Mesothelial cell of epicardium (in vitro differentiated cells): ENCODE results near the gene ELL2. TPM values are rescaled to one million over a fixed set of nuclear protein-coding genes. Genes with fewer than 3 reads are reported as not detected.

Source experiments
- DNase-seq, 2 experiments: peaks; one replicate each; pipeline ENCODE4 v3.0.0; 2021; ENCODE audit warnings: low spot score in 2 of 2; ENCODE audit not compliant: unreplicated experiment in 2 of 2
- H3K27ac Mint-ChIP-seq: 2 replicates; pipeline ENCODE4 v1.8.0; 2021; ENCODE audit warnings: mixed read lengths
- H3K27me3 Mint-ChIP-seq: 2 replicates; pipeline ENCODE4 v1.8.0; 2021; ENCODE audit warnings: low read depth, mixed read lengths
- H3K36me3 Mint-ChIP-seq: 2 replicates; pipeline ENCODE4 v1.8.0; 2021; ENCODE audit warnings: mixed read lengths
- H3K4me1 Mint-ChIP-seq: 2 replicates; pipeline ENCODE4 v1.8.0; 2021; ENCODE audit warnings: mixed read lengths
- H3K4me3 Mint-ChIP-seq: 2 replicates; pipeline ENCODE4 v1.8.0; 2021; ENCODE audit warnings: mild to moderate bottlenecking, moderate library complexity, mixed read lengths
- H3K9me3 Mint-ChIP-seq: 2 replicates; pipeline ENCODE4 v1.8.0; 2021; ENCODE audit warnings: mixed read lengths
- CTCF ChIP-seq: fragments of 200-600 bp; sonication (generic); IDR thresholded peaks from one replicate; pipeline ENCODE4 v1.5.0; 2021; ENCODE audit warnings: antibody characterized with exemption; ENCODE audit not compliant: unreplicated experiment
- total RNA-seq: library from RNA; stranded (reverse); gene quantifications from 3 replicates; pipeline ENCODE4 v1.2.1, GENCODE V29; 2021

ELL2 gene
- total RNA-seq, 1 donor from 2014 or later, result 11.7 TPM

- no peak for TF ChIP-seq CTCF
- Mint-ChIP-seq H3K36me3 (no peaks in the 10 kb centered on the region), H3K9me3 (no peaks in the 10 kb centered on the region), H3K4me1 (peaks cover 10% of the 10 kb centered on the region), H3K27me3 (no peaks in the 10 kb centered on the region), H3K27ac (no peak overlapping the region), H3K4me3 (no peak overlapping the region)
- DNase-seq, result no peak
These were observed 20.6 kb downstream of the ELL2 start for GRCh38 chr5:95940758-95941682.

- no peak for DNase-seq
- Mint-ChIP-seq H3K9me3 (peaks cover 5% of the 10 kb centered on the region), H3K27ac (no peak overlapping the region), H3K4me1 (peaks cover 10% of the 10 kb centered on the region), H3K4me3 (no peak overlapping the region), H3K27me3 (no peaks in the 10 kb centered on the region), H3K36me3 (no peaks in the 10 kb centered on the region)
- no peak for TF ChIP-seq CTCF
These were observed 22.2 kb downstream of the ELL2 start for GRCh38 chr5:95939465-95939864.

- peaks cover 10% of the 10 kb centered on the region for H3K4me1 Mint-ChIP-seq
- H3K9me3 Mint-ChIP-seq, result peaks cover 5% of the 10 kb centered on the region
- H3K27me3 Mint-ChIP-seq, result no peaks in the 10 kb centered on the region
- no peak overlapping the region for H3K27ac Mint-ChIP-seq
- no peak for DNase-seq
- no peaks in the 10 kb centered on the region for H3K36me3 Mint-ChIP-seq
- TF ChIP-seq CTCF, result no peak
- H3K4me3 Mint-ChIP-seq, result no peak overlapping the region
These were observed 22.9 kb downstream of the ELL2 start for GRCh38 chr5:95938766-95939165.

GRCh38 chr5:95938347-95938746 is 23.3 kb downstream of the ELL2 start:
- Mint-ChIP-seq H3K4me3 (no peak overlapping the region), H3K4me1 (peaks cover 10% of the 10 kb centered on the region), H3K27me3 (no peaks in the 10 kb centered on the region), H3K36me3 (no peaks in the 10 kb centered on the region), H3K27ac (no peak overlapping the region), H3K9me3 (peaks cover 5% of the 10 kb centered on the region)
- no peak for DNase-seq
- TF ChIP-seq CTCF, result no peak

GRCh38 chr5:95937607-95938152 is 24.0 kb downstream of the ELL2 start:
- Mint-ChIP-seq H3K27ac (no peak overlapping the region), H3K4me3 (no peak overlapping the region), H3K4me1 (peaks cover 10% of the 10 kb centered on the region), H3K9me3 (peaks cover 5% of the 10 kb centered on the region), H3K36me3 (no peaks in the 10 kb centered on the region), H3K27me3 (no peaks in the 10 kb centered on the region)
- DNase-seq, result no peak
- no peak for TF ChIP-seq CTCF
